HepG2 (cell line): ENCODE results near the gene MORN5. TPM values are rescaled to one million over a fixed set of nuclear protein-coding genes. Genes with fewer than 3 reads are reported as not detected.

Experiments used
- ARNT2 ChIP-seq: sonication (generic); formaldehyde crosslinking; IDR thresholded peaks from 2 replicates; pipeline ENCODE4 v1.8.0; 2022; ENCODE audit warnings: mild to moderate bottlenecking, low read depth, missing genetic modification reagents, moderate library complexity
- ATF7 ChIP-seq, 2 experiments: fragments of 450-650 bp in 1 of 2; sonication (generic) in 1 of 2; formaldehyde crosslinking in 1 of 2; IDR thresholded peaks; 2 replicates each; pipeline versions ENCODE4 v1.4.0 to v1.6.1; 2016 to 2020; ENCODE audit warnings: antibody characterized with exemption in 1 of 2, mild to moderate bottlenecking in 1 of 2, missing genetic modification reagents in 1 of 2
- BRD4 ChIP-seq: sonication (generic); formaldehyde crosslinking; IDR thresholded peaks from 2 replicates; pipeline ENCODE4 v1.4.0; 2020; ENCODE audit warnings: missing genetic modification reagents
- CEBPG ChIP-seq: IDR thresholded peaks from 2 replicates; pipeline ENCODE4 v1.6.1; 2016
- CEBPZ ChIP-seq: IDR thresholded peaks from 2 replicates; pipeline ENCODE4 v1.6.1; 2012; ENCODE audit warnings: low read length, improper control_type of control experiment
- E2F1 ChIP-seq: sonication (generic); formaldehyde crosslinking; IDR thresholded peaks from 2 replicates; pipeline ENCODE4 v1.5.0; 2020; ENCODE audit warnings: missing genetic modification reagents
- EHMT2 ChIP-seq: fragments of 200-600 bp; sonication (generic); IDR thresholded peaks from 2 replicates; pipeline ENCODE4 v1.7.0; 2017; ENCODE audit warnings: antibody characterized with exemption, low read depth, low read length, borderline replicate concordance
- ERF ChIP-seq: IDR thresholded peaks from 2 replicates; pipeline ENCODE4 v1.6.1; 2018; ENCODE audit warnings: missing biosample characterization, missing genetic modification reagents
- HDAC1 ChIP-seq: sonication (generic); formaldehyde crosslinking; IDR thresholded peaks from 2 replicates; pipeline ENCODE4 v1.5.1; 2020; ENCODE audit warnings: mild to moderate bottlenecking, missing genetic modification reagents
- HHEX ChIP-seq: IDR thresholded peaks from 2 replicates; pipeline ENCODE4 v1.6.1; 2016; ENCODE audit warnings: control low read depth
- HNRNPK ChIP-seq: fragments of 200-400 bp; formaldehyde crosslinking; IDR thresholded peaks from 2 replicates; pipeline ENCODE4 v1.6.1; 2018; ENCODE audit warnings: low read length, low read depth, moderate library complexity, mild to moderate bottlenecking; ENCODE audit not compliant: poor library complexity, severe bottlenecking
- HNRNPUL1 ChIP-seq: fragments of 200-400 bp; formaldehyde crosslinking; IDR thresholded peaks from 2 replicates; pipeline ENCODE4 v1.6.1; 2017; ENCODE audit warnings: low read depth, mild to moderate bottlenecking, low read length, moderate library complexity
- HOXA3 ChIP-seq: sonication (generic); formaldehyde crosslinking; IDR thresholded peaks from 2 replicates; pipeline ENCODE4 v1.5.0; 2020; ENCODE audit warnings: missing genetic modification reagents
- MIER3 ChIP-seq: IDR thresholded peaks from 2 replicates; pipeline ENCODE4 v1.6.1; 2016; ENCODE audit warnings: missing compliant biosample characterization, borderline replicate concordance
- PBX3 ChIP-seq: sonication (generic); formaldehyde crosslinking; IDR thresholded peaks from 2 replicates; pipeline ENCODE4 v1.8.1; 2023; ENCODE audit warnings: missing genetic modification reagents, inconsistent platforms, borderline replicate concordance
- ZBTB49 ChIP-seq: sonication (generic); formaldehyde crosslinking; IDR thresholded peaks from 2 replicates; pipeline ENCODE4 v1.4.0; 2020; ENCODE audit warnings: missing genetic modification reagents, borderline replicate concordance
- ZNF326 ChIP-seq: sonication (generic); formaldehyde crosslinking; IDR thresholded peaks from 2 replicates; pipeline ENCODE4 v1.4.0; 2020; ENCODE audit warnings: missing genetic modification reagents, borderline replicate concordance
- ZNF713 ChIP-seq: sonication (generic); formaldehyde crosslinking; IDR thresholded peaks from 2 replicates; pipeline ENCODE4 v1.4.0; 2020; ENCODE audit warnings: mild to moderate bottlenecking, missing genetic modification reagents
- ZSCAN21 ChIP-seq: sonication (generic); formaldehyde crosslinking; IDR thresholded peaks from 2 replicates; pipeline ENCODE4 v1.8.0; 2022; ENCODE audit warnings: mild to moderate bottlenecking, missing genetic modification reagents, moderate library complexity, borderline replicate concordance
- polyA plus RNA-seq, 8 experiments: library from polyadenylated mRNA; depleted of rRNA in 3 of 8; stranded (reverse) in 7 of 8; unstranded in 1 of 8; fragments of >200 nt; fragmentation: Illumina TruSeq in 4 of 8; extraction: Trizol in 4 of 8; gene quantifications; 2 replicates each; pipeline versions ENCODE4 v1.2.1 to v1.2.3, GENCODE V29; 2011 to 2016; ENCODE audit warnings: low read depth in 4 of 8, missing spikeins in 1 of 8, mixed read lengths in 1 of 8; ENCODE audit not compliant: insufficient read depth in 1 of 8
- total RNA-seq, 5 experiments: library from RNA; depleted of rRNA; stranded (reverse); fragments of >200 nt; fragmentation: Illumina TruSeq; extraction: Trizol; gene quantifications; 2 replicates each; pipeline ENCODE4 v1.2.3, GENCODE V29; 2016; ENCODE audit warnings: low read depth in 1 of 5
- TF ChIP-seq, protein P1 (sequence below): sonication (generic); formaldehyde crosslinking; IDR thresholded peaks from 2 replicates; pipeline ENCODE4 v1.9.0; 2022; ENCODE audit warnings: low read depth, missing genetic modification reagents

MORN5 gene
- total and polyA plus RNA-seq, 2 of the 13 experiments (the other 11 are each of a cell fraction or from before 2014, with no cell fraction given), result not detected

DNA sequence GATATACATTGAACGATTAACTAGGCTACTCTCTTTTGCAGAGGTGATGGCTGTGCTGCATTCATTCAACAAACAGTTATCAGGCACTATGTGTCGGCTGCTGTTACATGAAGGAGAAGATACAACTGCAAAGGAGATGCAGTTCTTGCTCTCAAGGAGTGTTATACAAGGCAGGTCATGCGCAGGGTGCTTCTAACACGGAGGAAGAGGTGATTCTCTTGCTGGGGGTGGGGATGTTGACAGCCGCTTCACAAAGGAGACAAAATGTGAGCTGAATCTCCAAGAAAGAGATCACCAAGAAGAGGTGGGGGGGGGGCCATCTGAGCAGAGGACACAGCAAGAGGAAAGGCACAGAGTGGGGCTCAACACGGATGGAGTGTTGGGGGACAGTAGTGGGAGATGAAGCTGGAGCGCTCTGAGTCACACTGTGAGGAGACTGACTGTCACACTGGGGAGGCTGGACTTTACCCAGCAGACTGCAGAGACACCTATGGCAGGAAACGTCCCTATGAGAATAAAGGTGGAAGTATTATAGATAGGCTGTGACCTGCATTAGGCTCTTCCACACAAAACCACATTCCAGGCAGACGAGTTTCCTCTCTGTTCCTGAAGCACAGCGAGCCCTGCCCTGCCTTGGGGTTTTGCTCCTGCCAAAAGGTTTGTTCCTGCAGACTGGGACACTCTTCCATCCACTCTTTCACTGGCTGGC lies 21.0 kb upstream of the MORN5 start (continued):
- no peak for TF ChIP-seq CEBPZ
- TF ChIP-seq, protein P1, sequence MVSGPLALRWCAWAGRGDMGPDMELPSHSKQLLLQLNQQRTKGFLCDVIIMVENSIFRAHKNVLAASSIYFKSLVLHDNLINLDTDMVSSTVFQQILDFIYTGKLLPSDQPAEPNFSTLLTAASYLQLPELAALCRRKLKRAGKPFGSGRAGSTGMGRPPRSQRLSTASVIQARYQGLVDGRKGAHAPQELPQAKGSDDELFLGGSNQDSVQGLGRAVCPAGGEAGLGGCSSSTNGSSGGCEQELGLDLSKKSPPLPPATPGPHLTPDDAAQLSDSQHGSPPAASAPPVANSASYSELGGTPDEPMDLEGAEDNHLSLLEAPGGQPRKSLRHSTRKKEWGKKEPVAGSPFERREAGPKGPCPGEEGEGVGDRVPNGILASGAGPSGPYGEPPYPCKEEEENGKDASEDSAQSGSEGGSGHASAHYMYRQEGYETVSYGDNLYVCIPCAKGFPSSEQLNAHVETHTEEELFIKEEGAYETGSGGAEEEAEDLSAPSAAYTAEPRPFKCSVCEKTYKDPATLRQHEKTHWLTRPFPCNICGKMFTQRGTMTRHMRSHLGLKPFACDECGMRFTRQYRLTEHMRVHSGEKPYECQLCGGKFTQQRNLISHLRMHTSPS (CRISPR knock-in tag), result no peak
- TF ChIP-seq CEBPG (CRISPR knock-in tag), result no peak
- no peak for TF ChIP-seq HNRNPK
- TF ChIP-seq HNRNPUL1, result no peak
- TF ChIP-seq HHEX (CRISPR knock-in tag), result no peak
- no peak for TF ChIP-seq ERF (CRISPR knock-in tag)
- no peak for TF ChIP-seq ATF7 (IDR thresholded peaks at IDR 0.05)
- no peak for TF ChIP-seq ATF7 (CRISPR knock-in tag; IDR thresholded peaks at IDR 0.05)
- no peak for TF ChIP-seq ARNT2 (CRISPR knock-in tag)
- no peak for TF ChIP-seq E2F1 (CRISPR knock-in tag)
- TF ChIP-seq MIER3 (CRISPR knock-in tag), result no peak
- no peak for TF ChIP-seq ZSCAN21
- TF ChIP-seq HOXA3, result 0 out of 2 replicates have a peak, but pooled peaks have one; percentile 12
- TF ChIP-seq ZBTB49 (CRISPR knock-in tag), result no peak
- no peak for TF ChIP-seq BRD4 (CRISPR knock-in tag)
- no peak for TF ChIP-seq EHMT2
- no peak for TF ChIP-seq ZNF713 (CRISPR knock-in tag)
- no peak for TF ChIP-seq ZNF326
- no peak for TF ChIP-seq HDAC1 (CRISPR knock-in tag)
- no peak for TF ChIP-seq PBX3
